SK-N-SH (cell line): ENCODE measurements around the gene ATP1A2. TPM values are rescaled to one million over a fixed set of nuclear protein-coding genes. Genes with fewer than 3 reads are reported as not detected.

Experiments used
- CTCF ChIA-PET: fragments of 300-600, 350-600 bp; formaldehyde crosslinking; extraction: SDS; loops from one replicate; lab custom pipeline; 2021; lab: Yijun Ruan, JAX
- POLR2A ChIA-PET: fragments of 350-600 bp; sonication (Branson Sonifier 250); formaldehyde crosslinking; extraction: SDS; loops from one replicate; lab custom pipeline; 2020; ENCODE audit warnings: antibody characterized with exemption, inconsistent platforms; lab: Yijun Ruan, JAX
- DNase-seq: peaks from one replicate; pipeline ENCODE4 v3.0.0; 2012
- H2AFZ ChIP-seq: fragments of 200-600 bp; sonication (generic); 2 replicates; pipeline ENCODE4 v1.8.1; 2016; ENCODE audit warnings: antibody characterized with exemption, mild to moderate bottlenecking, low read depth
- H3F3A ChIP-seq: fragments of 200-600 bp; sonication (generic); replicated peaks from 2 replicates; pipeline ENCODE3; 2016; ENCODE audit warnings: antibody characterized with exemption, mild to moderate bottlenecking; ENCODE audit not compliant: insufficient read depth
- H3K27ac ChIP-seq, 2 experiments: fragments of 200-500 bp in 1 of 2; fragments of 200-600 bp in 1 of 2; sonication (Bioruptor generic) in 1 of 2; sonication (generic), shearing (Covaris generic) in 1 of 2; 2 replicates each; pipeline versions ENCODE4 v1.5.1 to v1.6.1; 2014 to 2016; ENCODE audit warnings: low read depth in 2 of 2, inconsistent platforms in 1 of 2, low read length in 1 of 2, mild to moderate bottlenecking in 1 of 2, mixed read lengths in 1 of 2
- H3K27me3 ChIP-seq: fragments of 200-600 bp; sonication (generic), shearing (Covaris generic); 2 replicates; pipeline ENCODE4 v1.6.1; 2016; ENCODE audit warnings: mixed run types; ENCODE audit not compliant: insufficient read depth
- H3K36me3 ChIP-seq, 2 experiments: fragments of 200-500 bp in 1 of 2; fragments of 200-600 bp in 1 of 2; sonication (Bioruptor generic) in 1 of 2; sonication (generic) in 1 of 2; replicated peaks in 1 of 2; 2 replicates each; pipeline versions ENCODE3 to v1.5.1; 2014 to 2016; ENCODE audit warnings: low read length in 1 of 2, mild to moderate bottlenecking in 1 of 2; ENCODE audit not compliant: insufficient read depth in 2 of 2, control insufficient read depth in 1 of 2
- H3K4me1 ChIP-seq, 2 experiments: fragments of 200-500 bp in 1 of 2; fragments of 200-600 bp in 1 of 2; sonication (Bioruptor generic) in 1 of 2; sonication (generic), shearing (Covaris generic) in 1 of 2; 2 replicates each; pipeline versions ENCODE4 v1.5.1 to v1.6.1; 2014 to 2016; ENCODE audit warnings: low read depth in 1 of 2, low read length in 1 of 2, mixed run types in 1 of 2; ENCODE audit not compliant: insufficient read depth in 2 of 2, control insufficient read depth in 1 of 2
- H3K4me2 ChIP-seq: fragments of 200-600 bp; sonication (generic), shearing (Covaris generic); 2 replicates; pipeline ENCODE4 v1.6.1; 2017; ENCODE audit warnings: mixed run types
- H3K4me3 ChIP-seq, 2 experiments: fragments of 200-500 bp in 1 of 2; fragments of 200-600 bp in 1 of 2; sonication (Bioruptor generic) in 1 of 2; sonication (generic), shearing (Covaris generic) in 1 of 2; 2 replicates each; pipeline versions ENCODE4 v1.5.1 to v1.8.1; 2014 to 2016; ENCODE audit warnings: low read depth in 2 of 2, inconsistent platforms in 1 of 2, low read length in 1 of 2, mild to moderate bottlenecking in 1 of 2, mixed read lengths in 1 of 2, moderate library complexity in 1 of 2
- H3K79me2 ChIP-seq: fragments of 200-600 bp; sonication (generic); 2 replicates; pipeline ENCODE4 v1.8.1; 2017; ENCODE audit warnings: mild to moderate bottlenecking; ENCODE audit not compliant: insufficient read depth
- H3K9ac ChIP-seq: fragments of 200-600 bp; sonication (generic); 2 replicates; pipeline ENCODE4 v1.6.1; 2017; ENCODE audit warnings: mixed run types
- H3K9me2 ChIP-seq: fragments of 200-600 bp; sonication (generic); 2 replicates; pipeline ENCODE4 v1.6.1; 2017; ENCODE audit warnings: mixed run types
- H3K9me3 ChIP-seq: fragments of 200-600 bp; sonication (generic); 2 replicates; pipeline ENCODE4 v1.6.1; 2017; ENCODE audit warnings: mixed run types, mild to moderate bottlenecking, moderate library complexity
- H4K20me1 ChIP-seq: fragments of 200-600 bp; sonication (generic); 2 replicates; pipeline ENCODE4 v1.6.1; 2017; ENCODE audit warnings: mild to moderate bottlenecking, mixed run types; ENCODE audit not compliant: insufficient read depth
- CTCF ChIP-seq: fragments of 200-600 bp; sonication (generic); IDR thresholded peaks from 2 replicates; pipeline ENCODE4 v1.6.1; 2017; ENCODE audit warnings: antibody characterized with exemption, mild to moderate bottlenecking, moderate library complexity
- FOXJ3 ChIP-seq: sonication (generic); formaldehyde crosslinking; IDR thresholded peaks from 2 replicates; pipeline ENCODE4 v1.5.1; 2020; ENCODE audit warnings: mild to moderate bottlenecking, missing genetic modification reagents
- FOXM1 ChIP-seq: IDR thresholded peaks from 2 replicates; pipeline ENCODE4 v1.4.0; 2012; ENCODE audit warnings: low read depth, mild to moderate bottlenecking
- IRF3 ChIP-seq: fragments of 150-350 bp; IDR thresholded peaks from 2 replicates; pipeline ENCODE4 v1.6.1; 2016; ENCODE audit warnings: mild to moderate bottlenecking, low read depth, low read length
- JUND ChIP-seq: IDR thresholded peaks from 2 replicates; pipeline ENCODE4 v1.4.0; 2012
- MEF2A ChIP-seq: IDR thresholded peaks from 2 replicates; pipeline ENCODE4 v1.4.0; 2012; ENCODE audit warnings: low read depth, borderline replicate concordance
- PBX3 ChIP-seq: IDR thresholded peaks from 2 replicates; pipeline ENCODE4; 2012
- POLR2AphosphoS5 ChIP-seq: IDR thresholded peaks from 2 replicates; pipeline ENCODE4 v1.6.1; 2012; ENCODE audit warnings: low read depth, low read length
- RAD21 ChIP-seq: IDR thresholded peaks from 2 replicates; pipeline ENCODE4 v1.6.1; 2012; ENCODE audit warnings: mild to moderate bottlenecking, low read length
- RCOR1 ChIP-seq: fragments of 150-350 bp; IDR thresholded peaks from 2 replicates; pipeline ENCODE4 v1.6.1; 2017; ENCODE audit warnings: antibody characterized with exemption, low read length
- RXRA ChIP-seq: IDR thresholded peaks from 2 replicates; pipeline ENCODE4 v1.4.0; 2012; ENCODE audit warnings: low read depth, mild to moderate bottlenecking, borderline replicate concordance
- SMC3 ChIP-seq: IDR thresholded peaks from 2 replicates; pipeline ENCODE4 v1.6.1; 2012; ENCODE audit warnings: low read depth, low read length, improper control_type of control experiment
- TCF12 ChIP-seq: IDR thresholded peaks from 2 replicates; pipeline ENCODE4 v1.4.0; 2012
- TEAD4 ChIP-seq: IDR thresholded peaks from 2 replicates; pipeline ENCODE4 v1.4.0; 2012; ENCODE audit warnings: mild to moderate bottlenecking, borderline replicate concordance; ENCODE audit not compliant: insufficient read depth
- USF2 ChIP-seq: fragments of 150-350 bp; IDR thresholded peaks from 2 replicates; pipeline ENCODE4 v1.6.1; 2017; ENCODE audit warnings: antibody characterized with exemption, low read length, low read depth, borderline replicate concordance
- YY1 ChIP-seq: IDR thresholded peaks from 2 replicates; pipeline ENCODE4 v1.4.0; 2012; ENCODE audit warnings: low read depth, mild to moderate bottlenecking
- WGBS: methylation state at CpG from one replicate; pipeline ENCODE4 v1.1.6; 2017; ENCODE audit warnings: low lambda C conversion rate; 5-methylcytosine and 5-hydroxymethylcytosine counted together
- polyA plus RNA-seq, 3 experiments: library from polyadenylated mRNA; depleted of rRNA; stranded (reverse); fragments of >200 nt; gene quantifications; 2 replicates each; pipeline ENCODE4 v1.2.3, GENCODE V29; 2012

The ATP1A2 gene
- polyA plus RNA-seq, 1 of the 3 experiments (the other 2 are of a cell fraction) = 0.07 TPM

- TF ChIP-seq IRF3 = no peak
- TF ChIP-seq MEF2A = no peak
- TF ChIP-seq TEAD4 = no peak
- no peak for TF ChIP-seq FOXM1
- no peak for TF ChIP-seq PBX3
- TF ChIP-seq USF2 = no peak
Measured at GRCh38 chr1:160159846-160160245, 44.3 kb downstream of the ATP1A2 start (continued).

- TF ChIP-seq FOXM1 (no peak), PBX3 (no peak), YY1 (no peak), CTCF (peak; percentile 44), JUND (no peak), FOXJ3 (CRISPR knock-in tag) (no peak), TCF12 (no peak), SMC3 (0 out of 2 replicates have a peak, but pooled peaks have one; percentile 16), RAD21 (peak; percentile 40), RXRA (no peak), USF2 (no peak), POLR2AphosphoS5 (no peak), RCOR1 (no peak), TEAD4 (no peak)
- Histone ChIP-seq H3K27ac (no peak overlapping the region), H2AFZ (no peak overlapping the region), H3K9ac (no peak overlapping the region), H3K4me1 (no peaks in the 10 kb centered on the region), H3K4me3 (no peak overlapping the region), H3K9me3 (no peaks in the 10 kb centered on the region), H3K9me2 (no peaks in the 10 kb centered on the region), H3K4me2 (no peak overlapping the region), H3F3A (no peaks in the 10 kb centered on the region), H3K27me3 (peaks cover 10% of the 10 kb centered on the region; the same call in 1 of the 2 replicates), H3K36me3 (no peaks in the 10 kb centered on the region), H4K20me1 (no peaks in the 10 kb centered on the region), H3K79me2 (no peaks in the 10 kb centered on the region)
- POLR2A ChIA-PET = no interaction called here
- 42% methylated on average over 4 of the region's 6 CpGs for WGBS
- DNase-seq = no peak
- CTCF ChIA-PET = interaction anchor here (1.1 to 4.3 kb wide), 4 partner anchors 9 to 57 kb away, joined by 3 to 18 read pairs (median 4); no protein-coding TSS in a partner anchor
Measured at GRCh38 chr1:160161965-160162705, 46.6 kb downstream of the ATP1A2 start.
